ENCODE results near the gene DKK1. TPM values are rescaled to one million over a fixed set of nuclear protein-coding genes. Genes with fewer than 3 reads are reported as not detected.

DKK1 gene
- total and polyA plus RNA-seq, 10 donors, result 0.44 to 7.7 (median 3.5) TPM; not detected in 2

DNA sequence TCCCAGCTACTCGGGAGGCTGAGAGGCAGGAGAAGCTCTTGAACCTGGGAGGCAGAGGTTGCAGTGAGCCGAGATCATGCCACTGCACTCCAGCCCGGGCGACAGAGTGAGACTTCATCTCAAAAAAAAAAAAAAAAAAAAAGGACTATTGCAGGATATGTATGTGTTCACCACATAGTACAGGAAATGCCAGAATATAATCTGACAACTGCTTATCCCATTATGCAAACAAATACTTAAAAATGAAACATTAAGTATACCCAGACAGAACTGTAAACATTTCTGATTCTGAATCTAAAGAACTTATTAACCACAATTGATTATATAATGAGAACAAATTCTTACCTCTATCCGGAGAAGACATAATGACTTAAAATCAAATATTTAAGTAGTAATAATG lies 18.7 kb downstream of the DKK1 start:
- no peak for DNase-seq
- H3K27me3 ChIP-seq (replicated peaks in 1 of 7), result no peaks in the 10 kb centered on the region
- TF ChIP-seq POLR2AphosphoS5 (IDR thresholded peaks at IDR 0.05) (no peak), POLR2A (IDR thresholded peaks at IDR 0.05) (no peak)
- TF ChIP-seq, protein P1, sequence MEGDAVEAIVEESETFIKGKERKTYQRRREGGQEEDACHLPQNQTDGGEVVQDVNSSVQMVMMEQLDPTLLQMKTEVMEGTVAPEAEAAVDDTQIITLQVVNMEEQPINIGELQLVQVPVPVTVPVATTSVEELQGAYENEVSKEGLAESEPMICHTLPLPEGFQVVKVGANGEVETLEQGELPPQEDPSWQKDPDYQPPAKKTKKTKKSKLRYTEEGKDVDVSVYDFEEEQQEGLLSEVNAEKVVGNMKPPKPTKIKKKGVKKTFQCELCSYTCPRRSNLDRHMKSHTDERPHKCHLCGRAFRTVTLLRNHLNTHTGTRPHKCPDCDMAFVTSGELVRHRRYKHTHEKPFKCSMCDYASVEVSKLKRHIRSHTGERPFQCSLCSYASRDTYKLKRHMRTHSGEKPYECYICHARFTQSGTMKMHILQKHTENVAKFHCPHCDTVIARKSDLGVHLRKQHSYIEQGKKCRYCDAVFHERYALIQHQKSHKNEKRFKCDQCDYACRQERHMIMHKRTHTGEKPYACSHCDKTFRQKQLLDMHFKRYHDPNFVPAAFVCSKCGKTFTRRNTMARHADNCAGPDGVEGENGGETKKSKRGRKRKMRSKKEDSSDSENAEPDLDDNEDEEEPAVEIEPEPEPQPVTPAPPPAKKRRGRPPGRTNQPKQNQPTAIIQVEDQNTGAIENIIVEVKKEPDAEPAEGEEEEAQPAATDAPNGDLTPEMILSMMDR (IDR thresholded peaks at IDR 0.05 in 8 of 11, conservative IDR thresholded peaks at IDR 0.05 in 3 of 11), result no peak
- no peaks in the 10 kb centered on the region for H3K9me3 ChIP-seq
- no peaks in the 10 kb centered on the region for H3K4me1 ChIP-seq
- H3K4me3 ChIP-seq, result no peak overlapping the region
- WGBS, 5 donors, result 78 to 88% (median 80%) methylated on average over 5 of the region's 5 CpGs
- H3K27ac ChIP-seq, result no peak overlapping the region
- intact Hi-C loops (cut with DNase I; ENCODE audit: low total_unique reads), result no loop called here
- no peaks in the 10 kb centered on the region for H3K36me3 ChIP-seq

DNA sequence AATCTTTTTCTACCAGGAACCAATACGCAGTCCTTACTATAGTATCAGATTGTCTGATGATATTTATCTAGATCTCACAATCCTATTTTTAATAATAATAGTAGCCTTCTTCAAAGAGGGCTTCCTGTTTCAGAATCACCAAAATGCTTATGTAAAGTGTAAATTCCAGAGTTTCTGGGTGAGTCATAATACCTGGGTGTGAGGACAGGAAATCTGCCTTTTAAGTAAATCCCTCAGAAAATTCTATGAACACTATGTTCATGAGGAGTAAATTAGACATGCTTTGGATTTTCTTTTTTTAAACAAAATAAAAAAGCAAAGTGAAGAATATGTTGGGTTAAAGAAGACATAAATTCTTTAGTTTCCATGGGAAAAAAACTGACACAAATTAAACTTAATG lies 20.5 kb downstream of the DKK1 start:
- 75 to 88% (median 86%) methylated on average over 1 of the region's 1 CpG for WGBS, 5 donors
- H3K9me3 ChIP-seq, result no peaks in the 10 kb centered on the region
- no peak overlapping the region for H3K4me3 ChIP-seq
- H3K36me3 ChIP-seq, result no peaks in the 10 kb centered on the region
- TF ChIP-seq POLR2AphosphoS5 (IDR thresholded peaks at IDR 0.05), result no peak
- TF ChIP-seq, protein P1 (IDR thresholded peaks at IDR 0.05 in 8 of 11, conservative IDR thresholded peaks at IDR 0.05 in 3 of 11), result no peak
- no peak for TF ChIP-seq POLR2A (IDR thresholded peaks at IDR 0.05)
- intact Hi-C loops (cut with DNase I; ENCODE audit: low total_unique reads), result no loop called here
- H3K4me1 ChIP-seq, result no peaks in the 10 kb centered on the region
- no peaks in the 10 kb centered on the region for H3K27me3 ChIP-seq (replicated peaks in 1 of 7)
- no peak overlapping the region for H3K27ac ChIP-seq
- no peak for DNase-seq

DNA sequence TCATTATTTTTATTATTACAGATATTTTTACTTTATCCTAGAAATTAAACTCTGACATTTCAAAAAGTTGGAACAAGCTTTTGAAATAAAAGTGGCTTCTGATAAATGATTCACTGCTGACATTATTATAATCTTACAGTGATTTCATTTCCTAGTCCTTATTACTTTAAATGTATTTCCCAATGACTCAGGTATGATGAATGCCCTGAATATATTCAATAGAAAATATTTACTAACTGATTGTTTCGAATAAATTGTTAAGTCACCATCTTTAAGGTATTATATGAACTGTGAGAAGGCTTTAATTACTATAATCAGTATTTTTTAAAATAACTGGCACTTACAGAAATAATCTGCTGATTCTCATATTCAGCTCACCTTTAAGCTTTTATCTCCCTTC lies 21.6 kb downstream of the DKK1 start:
- DNase-seq, result no peak
- H3K9me3 ChIP-seq, result no peaks in the 10 kb centered on the region
- 55 to 85% (median 63%) methylated on average over 1 of the region's 1 CpG for WGBS, 5 donors

DNA sequence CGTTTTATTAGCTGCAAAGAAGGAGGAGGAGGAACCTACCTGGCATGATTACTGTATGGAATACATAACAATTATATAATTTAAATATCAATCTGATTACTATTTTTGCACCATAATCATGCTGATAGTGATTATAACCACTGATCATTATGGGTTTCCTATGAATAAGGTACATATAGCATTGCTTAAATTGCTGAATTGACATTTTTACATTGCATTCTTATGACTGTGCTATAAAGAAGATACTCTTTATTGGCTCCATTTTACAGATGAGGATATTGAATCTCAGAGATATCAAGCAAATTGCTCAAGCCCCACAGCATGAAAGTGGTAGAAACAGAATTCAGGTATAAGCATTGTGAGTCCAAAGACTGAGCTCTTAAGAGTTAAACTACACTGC lies 23.1 kb downstream of the DKK1 start:
- no peaks in the 10 kb centered on the region for H3K4me1 ChIP-seq
- no peak overlapping the region for H3K27ac ChIP-seq
- intact Hi-C loops (cut with DNase I; ENCODE audit: low total_unique reads), result no loop called here
- H3K9me3 ChIP-seq, result no peaks in the 10 kb centered on the region
- DNase-seq, result no peak
- TF ChIP-seq, protein P1 (IDR thresholded peaks at IDR 0.05 in 8 of 11, conservative IDR thresholded peaks at IDR 0.05 in 3 of 11), result no peak
- TF ChIP-seq POLR2AphosphoS5 (IDR thresholded peaks at IDR 0.05) (no peak), POLR2A (IDR thresholded peaks at IDR 0.05) (no peak)
- H3K27me3 ChIP-seq (replicated peaks in 1 of 7), result no peaks in the 10 kb centered on the region
- H3K36me3 ChIP-seq, result no peaks in the 10 kb centered on the region
- no peak overlapping the region for H3K4me3 ChIP-seq
- 63 to 100% (median 75%) methylated on average over 1 of the region's 1 CpG for WGBS, 5 donors

More for the DNA sequence above, 21.6 kb downstream of the DKK1 start:
- no peak overlapping the region for H3K4me3 ChIP-seq
- H3K27me3 ChIP-seq (replicated peaks in 1 of 7), result no peaks in the 10 kb centered on the region
- intact Hi-C loops (cut with DNase I; ENCODE audit: low total_unique reads), result no loop called here
- no peaks in the 10 kb centered on the region for H3K4me1 ChIP-seq
- H3K36me3 ChIP-seq, result no peaks in the 10 kb centered on the region
- H3K27ac ChIP-seq, result no peak overlapping the region
- TF ChIP-seq, protein P1 (IDR thresholded peaks at IDR 0.05 in 8 of 11, conservative IDR thresholded peaks at IDR 0.05 in 3 of 11), result no peak
- TF ChIP-seq POLR2A (IDR thresholded peaks at IDR 0.05), result no peak
- no peak for TF ChIP-seq POLR2AphosphoS5 (IDR thresholded peaks at IDR 0.05)

Measured in spleen (tissue), 11 donors.